ENCODE data around the gene ZEB1.

The ZEB1 gene

DNA sequence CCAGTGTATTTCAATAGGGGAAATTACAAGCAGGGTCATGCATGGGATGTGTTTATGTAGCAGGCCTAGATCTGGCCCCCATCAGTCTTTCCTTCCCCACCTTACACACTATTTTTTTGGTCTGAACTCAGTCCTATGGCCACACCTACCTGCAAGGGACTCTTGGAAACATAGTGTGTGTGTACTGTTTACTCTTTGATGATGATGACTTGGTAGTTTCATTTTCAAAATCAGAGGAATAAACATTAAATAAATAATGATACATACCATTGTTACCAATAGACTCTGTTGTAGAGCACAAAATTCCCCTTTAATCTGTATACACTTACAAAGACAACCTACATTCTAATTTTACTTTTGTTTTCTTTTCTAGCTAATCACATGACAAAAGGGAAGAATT is 191.0 kb downstream of the ZEB1 start:
- ChIA-PET CTCF (interaction anchor here (0.7 kb wide), 1 partner anchor 618 kb away, joined by 3 read pairs; no protein-coding TSS in a partner anchor), POLR2A (ENCODE audit: low non-redundant PET) (no interaction called here)
- no peak for TF ChIP-seq CTCF (conservative IDR thresholded peaks at IDR 0.05; ENCODE audit: low read depth)
- DNase-seq (ENCODE audit: low spot score), result no peak
- H3K27ac ChIP-seq, result no peak overlapping the region

GRCh38 chr10:31515116-31515515 is 196.1 kb downstream of the ZEB1 start:
- CTCF ChIA-PET, result interaction anchor here (0.5 to 0.6 kb wide), 2 partner anchors 16 to 133 kb away, joined by 3 to 4 read pairs; no protein-coding TSS in a partner anchor
- no peak for TF ChIP-seq CTCF (conservative IDR thresholded peaks at IDR 0.05; ENCODE audit: low read depth)
- POLR2A ChIA-PET (ENCODE audit: low non-redundant PET), result no interaction called here
- DNase-seq (ENCODE audit: low spot score), result no peak
- no peak overlapping the region for H3K27ac ChIP-seq

- ChIA-PET POLR2A (ENCODE audit: low non-redundant PET) (no interaction called here), CTCF (interaction anchor here (0.6 kb wide), 2 partner anchors 84 to 134 kb away, joined by 3 to 4 read pairs; no protein-coding TSS in a partner anchor)
- no peak for DNase-seq (ENCODE audit: low spot score)
- no peak for TF ChIP-seq CTCF (conservative IDR thresholded peaks at IDR 0.05; ENCODE audit: low read depth)
- no peak overlapping the region for H3K27ac ChIP-seq
Measured at GRCh38 chr10:31515819-31516402, 196.9 kb downstream of the ZEB1 start.

- DNase-seq (ENCODE audit: low spot score), result no peak
- CTCF ChIA-PET, result interaction anchor here (0.7 kb wide), 1 partner anchor 791 kb away, joined by 3 read pairs; no protein-coding TSS in a partner anchor
- no peak overlapping the region for H3K27ac ChIP-seq
- POLR2A ChIA-PET (ENCODE audit: low non-redundant PET), result no interaction called here
- TF ChIP-seq CTCF (conservative IDR thresholded peaks at IDR 0.05; ENCODE audit: low read depth), result no peak
Measured at GRCh38 chr10:31520986-31521831, 202.2 kb downstream of the ZEB1 start.

- no peak for TF ChIP-seq CTCF (conservative IDR thresholded peaks at IDR 0.05; ENCODE audit: low read depth)
- ChIA-PET CTCF (no interaction called here), POLR2A (ENCODE audit: low non-redundant PET) (no interaction called here)
- H3K27ac ChIP-seq, result no peak overlapping the region
- no peak for DNase-seq (ENCODE audit: low spot score)
Measured at GRCh38 chr10:31522820-31523219, 203.8 kb downstream of the ZEB1 start.

GRCh38 chr10:31524460-31524859 is 205.4 kb downstream of the ZEB1 start:
- ChIA-PET POLR2A (ENCODE audit: low non-redundant PET) (no interaction called here), CTCF (no interaction called here)
- DNase-seq (ENCODE audit: low spot score), result no peak
- no peak for TF ChIP-seq CTCF (conservative IDR thresholded peaks at IDR 0.05; ENCODE audit: low read depth)
- no peak overlapping the region for H3K27ac ChIP-seq
